IPS DF 4.7 (cell line): ENCODE results near the gene PPP2R2D.
"Not testable (repeated sequence)": the region's sequence is repeated elsewhere in the genome, so short reads cannot be mapped to it uniquely, and the experiment has no call there.

Source experiments
- DNase-seq: peaks from one replicate; pipeline ENCODE4 v3.0.0-alpha.2; 2013; ENCODE audit warnings: low spot score; ENCODE audit errors: extremely low read depth

Gene PPP2R2D

DNA sequence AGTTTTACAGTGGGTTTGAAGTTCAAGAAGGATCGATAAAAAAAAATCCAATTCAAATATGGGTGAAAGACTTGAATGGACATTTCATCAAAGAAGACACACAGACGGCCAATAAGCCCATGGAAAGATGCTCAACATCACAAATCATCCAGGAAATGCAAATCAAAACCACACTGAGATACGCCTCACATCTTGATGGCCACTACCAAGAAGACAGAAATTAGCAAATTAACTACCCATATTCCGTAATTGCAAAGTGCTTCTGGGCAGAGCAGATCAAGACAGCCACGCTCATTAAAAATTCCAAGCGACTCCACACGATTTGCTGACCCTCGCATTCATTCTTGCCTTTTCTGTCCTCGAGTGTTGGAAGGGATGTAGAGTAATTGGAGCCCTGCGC is 34.1 kb upstream of the PPP2R2D start:
- no peak for DNase-seq

DNA sequence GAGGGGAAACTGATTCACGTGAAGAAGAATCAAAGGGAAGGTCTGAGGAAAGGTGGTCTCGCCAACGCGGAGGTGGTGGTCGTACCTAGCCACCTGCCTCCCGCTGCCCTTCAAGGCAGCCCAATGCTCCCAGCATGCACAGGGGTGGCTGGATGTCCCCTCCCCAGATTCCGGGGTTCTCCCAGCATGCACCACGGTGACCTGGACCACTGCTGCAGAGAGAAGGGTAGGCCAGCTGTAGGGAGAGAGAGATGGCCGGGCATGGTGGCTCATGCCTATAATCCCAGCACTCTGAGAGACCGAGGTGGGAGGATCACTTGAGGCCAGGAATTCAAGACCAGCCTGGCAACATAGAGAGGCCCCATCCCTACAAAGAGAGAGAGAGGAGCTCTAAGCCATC is 32.4 kb upstream of the PPP2R2D start:
- no peak for DNase-seq

DNA sequence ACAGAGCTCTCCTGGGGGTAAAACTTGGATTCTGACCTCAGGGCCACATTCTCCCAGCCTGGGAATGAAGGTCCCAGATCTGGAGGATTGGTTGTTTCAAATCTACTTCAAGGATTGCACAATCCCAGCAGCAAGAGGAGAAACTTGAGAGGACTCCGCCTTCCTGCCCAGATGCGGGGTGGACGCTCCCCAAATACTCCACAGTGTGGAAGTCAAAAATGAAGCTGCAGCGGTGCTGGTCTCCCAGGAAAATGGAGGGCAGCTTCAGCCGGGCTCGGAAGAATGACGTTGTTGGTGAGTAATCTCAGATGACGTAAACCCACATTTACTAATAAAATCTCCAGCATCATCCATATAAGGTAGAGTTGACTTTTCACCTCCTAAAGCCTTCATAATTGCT is 31.5 kb upstream of the PPP2R2D start:
- DNase-seq, result no peak

DNA sequence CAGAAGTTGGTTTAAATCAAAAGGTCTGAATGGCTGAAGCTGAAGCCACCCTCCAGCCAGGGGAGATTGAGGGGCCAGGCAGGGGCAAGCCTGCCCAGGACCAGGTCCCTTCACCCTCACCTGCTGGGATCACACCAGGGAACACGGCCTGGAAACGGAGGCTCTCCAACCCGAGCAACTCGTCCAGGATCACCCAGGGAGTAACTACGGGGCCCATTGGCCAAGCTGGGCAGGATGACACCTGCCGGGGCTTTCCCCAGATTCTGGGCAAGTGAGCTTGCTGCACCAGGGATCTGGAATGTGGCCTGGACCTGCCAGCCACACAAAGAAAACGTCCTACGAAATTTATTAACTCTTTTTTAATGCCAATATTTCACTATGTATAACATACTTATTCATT is 30.4 kb upstream of the PPP2R2D start:
- DNase-seq, result no peak

DNA sequence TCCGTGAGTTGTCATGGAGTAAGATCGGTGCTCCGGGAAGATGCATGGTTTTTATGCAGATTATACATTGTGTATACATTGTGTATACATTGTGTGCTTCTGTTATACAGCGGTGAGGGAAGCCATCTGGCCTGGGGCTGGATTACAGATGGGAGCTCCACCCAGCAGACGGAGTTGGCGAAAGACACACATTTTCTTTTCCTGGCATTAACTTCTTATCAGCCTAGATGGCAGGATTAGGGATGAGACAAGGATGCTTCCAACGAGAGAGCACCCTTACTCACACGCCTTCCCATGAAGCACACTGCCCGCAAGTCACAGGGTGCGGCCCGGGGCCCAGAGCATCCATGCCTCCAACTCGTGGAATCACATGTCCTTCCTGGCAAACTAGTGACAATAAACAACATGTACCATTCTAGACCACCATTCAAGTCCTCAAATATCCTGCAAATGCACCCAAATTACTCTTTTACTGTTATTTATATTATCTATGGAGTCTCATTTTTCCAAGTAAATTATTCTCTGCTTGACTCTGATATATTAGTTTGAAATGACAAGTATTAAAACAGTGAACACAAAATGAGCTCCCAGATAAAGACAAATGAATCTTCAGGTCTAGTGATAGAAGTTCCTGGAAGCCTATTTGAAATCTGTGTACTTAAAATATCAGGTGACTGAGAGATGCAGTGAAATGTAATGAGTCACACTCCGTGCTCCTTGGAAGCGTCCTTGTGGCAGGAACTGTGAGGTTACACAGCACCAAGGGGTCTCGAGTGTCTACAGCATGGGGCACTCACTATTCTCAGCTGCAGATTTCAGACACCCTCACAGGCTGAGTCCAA is 29.8 kb upstream of the PPP2R2D start:
- no peak for DNase-seq

DNA sequence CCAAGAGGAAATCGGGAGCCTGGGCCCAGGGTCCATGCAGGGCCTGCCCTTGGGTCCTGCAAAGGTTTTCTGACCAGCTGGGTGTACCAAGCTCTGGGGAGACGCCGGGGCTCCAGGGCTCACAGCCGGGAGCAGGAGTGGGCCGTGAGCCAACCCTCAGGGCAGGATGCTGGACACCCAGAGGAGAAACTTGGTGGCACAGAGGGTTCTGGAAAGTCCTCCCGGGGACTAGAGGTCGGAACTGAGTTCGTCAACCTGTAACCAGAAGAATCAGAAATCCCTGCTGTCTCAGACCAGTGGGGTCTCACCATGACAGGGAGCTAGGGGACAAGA is 29.2 kb upstream of the PPP2R2D start:
- no peak for DNase-seq

DNA sequence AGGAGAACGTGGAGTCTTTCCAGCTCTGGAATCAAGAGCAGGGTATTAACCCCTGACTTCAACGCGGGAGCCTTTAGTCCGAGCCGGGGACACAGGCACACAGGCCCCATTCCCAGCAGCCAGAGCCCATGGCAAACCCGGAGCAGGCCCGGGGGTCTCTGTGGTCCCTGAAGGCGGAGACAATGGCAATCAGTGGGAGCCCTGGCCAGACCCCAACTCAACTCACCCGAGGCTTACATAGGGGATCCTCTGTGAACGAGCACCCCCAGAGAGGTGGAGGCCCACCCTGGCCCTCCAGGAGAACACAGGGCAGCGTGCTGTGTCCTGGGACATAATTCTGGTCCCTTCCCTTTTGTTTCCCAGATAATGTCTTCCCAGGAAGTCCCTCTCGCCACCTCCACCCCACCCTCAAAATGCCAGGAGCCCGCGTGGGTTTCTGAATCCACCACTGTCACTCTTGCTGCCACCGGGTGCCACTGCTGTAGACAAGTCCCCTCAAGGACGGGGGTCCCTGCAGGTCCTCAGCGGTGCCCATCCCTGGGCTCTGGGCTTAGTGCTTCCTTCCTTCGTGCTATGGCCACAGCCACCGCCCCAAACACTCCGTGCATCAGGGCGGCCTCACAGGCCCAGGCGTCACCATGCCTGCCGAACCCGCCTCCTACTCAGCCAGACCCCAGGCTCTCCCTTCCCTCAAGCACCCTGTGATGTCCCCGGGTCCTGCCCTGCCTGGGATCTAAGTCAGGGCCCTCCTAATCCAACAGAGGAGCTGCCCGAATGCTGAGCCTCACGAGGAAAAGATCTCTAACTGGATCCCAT is 28.6 kb upstream of the PPP2R2D start:
- no peak for DNase-seq

DNA sequence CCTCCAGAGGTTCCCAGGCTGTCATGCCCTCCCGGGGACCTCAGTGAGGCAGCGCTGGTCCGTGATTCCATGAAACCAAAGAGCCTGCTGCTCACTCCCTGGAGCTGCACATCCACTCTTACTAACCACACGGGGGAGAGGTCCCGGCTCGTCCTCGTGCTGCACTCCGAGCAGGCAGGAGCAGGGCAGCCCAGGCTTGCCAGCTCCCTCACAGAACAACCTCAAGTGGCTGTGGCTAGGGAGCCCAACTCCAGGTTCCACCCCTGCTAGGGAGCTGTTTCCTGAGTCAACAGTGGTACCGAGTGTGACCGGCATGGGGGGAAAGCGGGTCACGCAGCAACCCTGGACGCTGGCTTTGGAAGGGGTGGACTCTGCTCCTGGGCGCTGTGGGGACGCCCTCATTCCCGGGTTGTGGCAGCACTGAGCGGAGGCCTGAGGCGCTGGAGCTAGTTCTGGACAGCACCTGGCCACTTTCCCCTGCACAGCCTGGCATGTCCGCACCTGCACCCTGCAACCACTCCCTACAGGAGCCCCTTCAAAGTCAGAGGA is 27.9 kb upstream of the PPP2R2D start:
- DNase-seq, result no peak

DNA sequence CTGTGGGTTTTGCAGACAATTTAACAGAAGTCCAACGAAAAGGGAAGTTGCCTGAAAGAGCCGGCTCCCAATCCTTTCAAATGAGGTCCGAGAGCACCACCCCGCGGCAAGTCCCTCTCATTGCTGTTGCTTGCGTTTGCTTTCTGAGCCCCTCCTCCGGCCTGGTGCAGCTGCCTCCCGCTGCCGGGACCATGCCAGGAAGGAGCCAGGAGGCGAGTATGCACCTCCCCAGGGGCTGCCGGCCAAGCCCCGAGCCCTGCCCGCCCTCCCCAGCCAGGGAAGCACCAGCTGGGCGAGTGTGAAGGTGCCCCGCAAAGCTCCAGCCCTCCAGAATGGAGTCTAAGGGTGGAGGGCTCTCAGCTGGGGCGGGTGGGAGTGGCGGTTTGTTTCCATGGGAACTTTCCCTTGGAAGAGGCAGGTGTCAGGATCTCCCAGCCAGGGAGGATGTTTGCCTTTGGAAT is 25.8 kb upstream of the PPP2R2D start:
- peak; percentile 56 for DNase-seq

DNA sequence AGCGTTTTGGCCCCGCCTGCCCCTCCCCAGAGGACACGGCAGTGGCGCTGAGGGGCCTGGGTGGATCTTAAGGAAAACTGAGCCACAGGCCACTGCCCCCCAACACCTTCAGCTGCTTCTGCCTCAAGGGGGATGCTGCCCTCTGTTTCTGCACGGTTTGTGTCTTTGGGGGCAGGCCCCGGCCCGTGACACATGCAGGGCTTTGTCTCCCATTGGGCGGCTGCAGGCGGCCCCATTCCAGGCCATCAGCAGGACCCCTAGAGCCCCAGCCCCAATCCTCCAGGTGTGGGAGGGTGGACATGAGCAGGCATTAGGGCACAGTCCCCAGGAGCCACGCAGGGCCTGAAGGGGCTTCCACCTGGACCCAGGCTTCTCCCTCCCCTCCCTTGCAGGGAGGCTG is 25.3 kb upstream of the PPP2R2D start:
- no peak for DNase-seq

DNA sequence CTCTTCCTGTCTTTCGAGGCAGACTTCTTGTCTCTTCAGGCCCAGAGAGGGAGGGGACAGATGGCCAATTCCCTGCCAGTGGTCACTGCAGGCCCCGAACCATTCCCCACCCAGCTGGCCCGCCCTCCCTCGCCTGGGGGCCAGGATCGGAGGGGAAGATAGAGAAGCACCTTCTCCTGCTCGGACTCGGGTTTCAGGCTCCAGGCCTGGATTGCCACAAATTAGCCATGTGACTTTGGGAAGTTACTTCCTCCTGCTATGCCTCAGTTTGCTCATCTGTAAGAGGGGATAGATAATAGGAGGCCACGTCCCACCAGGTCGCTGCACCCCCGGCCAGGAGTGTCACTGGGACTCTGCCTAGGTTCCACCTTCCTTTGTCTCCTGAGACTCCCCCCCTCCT is 24.8 kb upstream of the PPP2R2D start:
- DNase-seq, result no peak

DNA sequence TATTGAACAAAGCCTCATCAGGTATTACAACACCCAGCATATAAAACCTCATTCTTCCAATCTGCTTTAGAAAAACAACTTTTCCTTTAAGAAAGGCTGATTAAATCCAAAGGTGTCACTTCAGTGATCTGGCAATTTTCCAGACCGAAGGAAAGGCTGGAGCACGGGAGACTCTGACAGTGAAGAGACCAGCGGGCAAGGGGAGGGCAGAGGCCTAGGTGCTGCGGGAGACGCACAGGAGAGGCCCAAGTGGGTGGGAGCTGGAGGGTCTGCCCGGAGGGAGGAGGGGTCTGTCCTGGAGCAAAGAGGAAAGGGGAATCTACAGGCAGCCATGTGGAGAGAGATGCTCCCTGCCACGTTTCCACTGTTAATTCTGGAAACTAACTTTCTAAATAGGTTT is 24.3 kb upstream of the PPP2R2D start:
- DNase-seq, result no peak

DNA sequence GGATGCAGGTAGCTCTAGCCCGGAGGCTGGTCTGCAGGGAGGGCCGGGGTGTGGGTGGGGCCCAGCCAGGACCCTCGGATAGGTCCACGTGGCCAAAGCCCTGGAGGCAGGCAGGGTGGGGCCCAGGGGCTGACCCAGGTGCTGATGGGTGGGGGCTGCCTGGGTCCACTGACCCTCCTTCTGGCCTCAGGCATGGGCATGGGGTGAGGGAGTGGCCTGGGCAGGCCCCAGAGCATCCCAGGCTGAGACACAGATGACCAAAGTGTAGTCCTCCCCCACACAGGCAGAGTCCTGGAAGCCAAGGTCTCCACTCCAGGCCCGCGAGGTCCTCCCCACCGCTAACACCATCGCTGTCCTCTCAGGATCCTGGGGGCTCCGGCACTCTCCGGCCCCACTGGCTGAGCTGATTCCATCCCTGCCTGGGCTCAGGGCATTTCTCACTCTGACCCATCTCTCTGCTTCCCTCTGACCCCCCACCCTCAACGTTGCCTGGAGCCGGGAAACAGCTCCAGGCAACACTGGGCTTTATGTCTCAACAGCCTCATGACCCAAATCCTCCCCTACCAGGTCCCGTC is 20.7 kb upstream of the PPP2R2D start:
- no peak for DNase-seq

DNA sequence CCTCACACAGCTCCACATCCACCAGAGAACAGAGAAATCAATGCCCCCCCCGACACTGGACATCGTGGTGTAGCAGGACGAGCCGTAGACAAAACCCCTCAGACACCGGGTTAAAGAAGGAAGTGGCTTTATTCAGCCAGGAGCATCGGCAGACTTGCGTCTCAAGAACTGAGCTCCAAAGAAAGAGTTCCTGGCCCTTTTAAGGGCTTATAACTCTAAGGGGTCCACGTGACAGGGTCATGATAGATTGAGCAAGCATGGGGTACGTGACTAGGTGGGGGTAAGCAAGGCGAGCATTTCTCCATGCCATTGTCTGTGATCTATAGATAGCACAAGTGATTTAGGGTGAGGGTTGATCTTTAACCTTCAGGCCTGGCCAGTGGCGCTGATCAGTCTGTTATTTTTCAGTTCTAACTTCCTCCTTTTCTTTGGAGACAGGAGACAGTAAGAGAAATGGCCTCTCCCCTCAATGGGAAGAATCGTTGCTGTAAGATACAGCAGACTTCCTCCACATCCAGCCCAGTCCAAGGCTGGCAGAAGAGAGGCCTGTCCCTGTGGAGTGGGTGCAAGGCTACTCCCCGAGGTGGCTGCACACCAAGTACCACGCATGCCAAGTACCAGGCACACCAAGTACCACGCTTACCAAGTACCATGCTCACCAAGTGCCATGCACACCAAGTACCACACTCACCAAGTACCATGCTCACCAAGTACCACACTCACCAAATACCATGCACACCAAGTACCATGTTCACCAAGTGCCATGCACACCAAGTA is 19.5 kb upstream of the PPP2R2D start:
- DNase-seq, result no peak

DNA sequence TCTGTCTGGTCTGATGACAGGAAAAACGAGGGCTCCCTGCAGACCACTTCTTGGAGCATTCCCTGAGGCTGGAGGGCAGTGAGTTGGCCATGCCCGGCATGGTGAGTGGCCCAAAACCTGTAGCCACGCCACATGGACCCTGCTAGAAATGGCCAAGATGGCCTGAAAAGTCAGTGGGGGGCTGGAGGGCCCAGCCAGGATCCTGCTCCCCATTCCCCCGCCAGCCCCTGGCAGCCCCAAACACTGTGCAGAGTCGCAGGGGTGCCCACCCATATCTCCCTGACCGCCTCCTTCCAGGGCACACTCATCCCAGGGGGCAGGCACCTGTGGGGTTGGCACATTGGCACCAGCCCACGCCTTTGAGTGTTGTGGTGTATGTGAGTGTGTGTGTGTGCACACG is 18.7 kb upstream of the PPP2R2D start:
- DNase-seq, result no peak

DNA sequence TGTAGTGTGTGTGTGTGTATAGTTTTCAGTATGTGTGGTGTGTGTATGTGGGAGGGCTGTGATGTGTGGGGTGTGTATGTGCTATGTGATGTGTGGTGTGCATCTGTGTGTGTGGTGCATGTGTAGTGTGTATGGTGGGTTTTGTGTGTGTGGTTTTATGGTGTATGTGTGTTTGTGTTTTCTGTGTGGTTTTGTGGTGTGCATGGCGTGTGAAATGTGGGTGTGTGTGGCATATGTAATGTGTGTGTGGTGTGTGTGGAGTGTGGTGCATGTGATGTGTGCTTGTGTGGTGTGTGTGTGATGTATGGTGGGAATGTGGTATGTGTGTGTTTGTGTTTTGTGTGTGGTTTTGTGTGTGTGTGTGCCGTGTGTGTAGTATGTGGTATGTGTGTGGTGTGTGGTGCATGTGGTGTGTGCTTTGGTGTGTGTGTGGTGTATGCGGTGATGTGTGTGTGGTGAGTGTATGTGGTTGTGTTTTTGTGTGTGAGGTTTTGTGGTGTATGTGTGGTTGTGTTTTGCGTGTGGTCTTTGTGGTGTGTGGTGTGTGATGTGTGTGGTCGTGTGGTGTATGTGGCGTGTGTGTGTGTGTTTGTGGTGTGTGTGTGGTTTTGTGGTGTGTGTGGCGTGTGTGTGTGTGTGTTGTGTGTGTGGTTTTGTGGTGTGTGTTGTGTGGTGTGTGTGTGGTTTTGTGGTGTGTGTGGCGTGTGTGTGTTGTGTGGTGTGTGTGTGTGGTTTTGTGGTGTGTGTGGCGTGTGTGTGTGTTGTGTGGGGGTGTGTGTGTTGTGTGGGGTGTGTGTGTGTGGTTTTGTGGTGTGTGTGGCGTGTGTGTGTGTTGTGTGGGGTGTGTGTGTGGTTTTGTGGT is 18.0 kb upstream of the PPP2R2D start:
- no peak for DNase-seq

DNA sequence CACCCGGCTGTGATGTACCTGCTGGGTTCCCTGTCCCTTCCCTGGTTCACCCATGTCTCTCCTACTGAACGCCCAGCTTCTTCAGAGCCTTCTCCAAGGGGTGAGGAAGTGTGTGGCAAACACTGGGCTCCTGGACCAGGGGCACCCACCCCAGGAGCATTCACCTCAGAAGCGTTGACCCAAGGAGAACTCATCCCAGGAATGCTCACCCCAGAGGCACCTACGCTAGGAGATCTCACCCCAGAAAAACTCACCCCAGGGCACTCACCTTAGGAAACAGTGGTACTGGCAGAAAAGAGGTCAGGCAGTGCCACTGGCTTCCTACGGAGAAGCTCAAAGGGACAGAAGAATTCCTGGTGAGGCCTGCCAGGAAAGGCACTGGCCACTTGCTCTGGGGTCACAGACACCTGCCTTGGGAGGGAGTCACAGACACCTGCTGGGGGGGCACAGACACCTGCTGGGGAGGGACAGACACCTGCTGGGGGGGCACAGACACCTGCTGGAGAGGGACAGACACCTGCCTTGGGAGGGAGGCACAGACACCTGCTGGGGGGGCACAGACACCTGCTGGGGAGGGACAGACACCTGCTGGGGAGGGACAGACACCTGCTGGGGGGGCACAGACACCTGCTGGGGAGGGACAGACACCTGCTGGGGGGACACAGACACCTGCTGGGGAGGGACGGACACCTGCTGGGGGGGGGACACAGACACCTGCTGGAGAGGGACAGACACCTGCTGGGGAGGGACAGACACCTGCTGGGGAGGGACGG is 17.0 kb upstream of the PPP2R2D start:
- not testable (repeated sequence) for DNase-seq

DNA sequence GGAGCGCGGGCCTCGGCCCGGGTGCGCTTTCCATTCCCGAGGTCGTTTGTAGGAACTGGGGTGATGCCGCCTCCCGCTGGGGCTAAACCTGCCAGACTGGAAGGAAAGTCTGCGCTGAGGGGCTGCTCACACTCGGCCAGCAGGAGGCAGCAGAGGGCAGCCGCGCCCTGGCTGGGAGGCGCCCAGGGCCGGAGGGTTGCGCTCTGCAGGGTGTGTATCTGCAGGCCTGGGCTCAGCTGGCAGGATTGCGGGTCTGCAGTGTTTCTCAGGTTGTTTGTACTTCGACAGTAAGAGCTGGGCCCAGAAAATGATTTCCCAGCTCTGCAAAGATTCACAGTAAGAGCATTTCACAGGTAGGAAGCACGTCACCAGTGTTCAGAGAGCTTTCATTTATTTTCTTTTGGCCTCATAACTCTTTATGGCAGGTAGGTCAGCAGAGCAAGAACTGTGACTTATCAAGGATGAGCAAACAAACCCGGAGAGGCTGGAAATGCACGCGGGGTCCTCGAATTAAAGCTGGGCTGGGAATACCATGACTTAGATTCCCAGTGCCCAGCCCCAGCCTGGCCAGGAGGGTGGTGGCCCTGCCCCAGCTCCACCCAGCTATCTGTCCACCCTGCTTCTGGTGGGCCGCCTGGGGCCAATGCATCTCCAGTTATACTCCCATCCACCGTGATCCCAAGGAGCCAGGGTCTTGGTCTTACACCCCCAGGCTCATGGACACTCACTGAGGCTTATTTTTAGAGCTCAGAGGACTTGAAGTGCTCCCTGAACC is 15.2 kb upstream of the PPP2R2D start:
- peak; percentile 44 for DNase-seq

DNA sequence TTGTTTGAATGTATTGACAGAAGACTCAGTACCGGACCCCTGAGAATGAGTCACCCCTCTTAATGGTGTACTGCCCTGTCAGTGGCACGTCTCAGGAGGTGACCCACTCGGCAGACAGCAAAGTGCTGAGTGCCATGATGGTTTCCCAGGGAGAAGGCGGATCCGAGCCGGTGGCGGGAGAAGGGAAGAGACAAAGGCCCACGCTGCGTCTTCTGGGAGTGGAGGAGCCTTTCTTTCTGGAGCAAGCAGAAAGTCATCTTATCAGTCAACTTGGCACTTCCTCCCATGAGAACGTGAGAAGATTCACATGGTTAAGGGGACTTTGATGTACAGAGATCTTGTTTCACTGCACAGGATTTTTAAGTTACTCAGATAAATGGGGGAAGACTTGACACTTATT is 14.6 kb upstream of the PPP2R2D start:
- DNase-seq, result no peak
